Suprapubic skin (tissue), 3 donors: ENCODE results near the gene DSCAM.

Experiments
- POLR2A ChIP-seq, 2 donors: fragments of 450-650 bp; IDR thresholded peaks; one replicate each; pipeline ENCODE4 v1.6.1; 2017; ENCODE audit warnings: antibody characterized with exemption in 2 of 2, mild to moderate bottlenecking in 2 of 2, moderate library complexity in 2 of 2
- TF ChIP-seq, protein P1 (sequence below), 2 donors: fragments of 200-600 bp in 1 of 2; fragments of 450-650 bp in 1 of 2; sonication (generic) in 1 of 2; IDR thresholded peaks; one replicate each; pipeline ENCODE4 v1.5.1; 2016 to 2019; ENCODE audit warnings: antibody characterized with exemption in 2 of 2, mild to moderate bottlenecking in 1 of 2, moderate library complexity in 1 of 2

DNA sequence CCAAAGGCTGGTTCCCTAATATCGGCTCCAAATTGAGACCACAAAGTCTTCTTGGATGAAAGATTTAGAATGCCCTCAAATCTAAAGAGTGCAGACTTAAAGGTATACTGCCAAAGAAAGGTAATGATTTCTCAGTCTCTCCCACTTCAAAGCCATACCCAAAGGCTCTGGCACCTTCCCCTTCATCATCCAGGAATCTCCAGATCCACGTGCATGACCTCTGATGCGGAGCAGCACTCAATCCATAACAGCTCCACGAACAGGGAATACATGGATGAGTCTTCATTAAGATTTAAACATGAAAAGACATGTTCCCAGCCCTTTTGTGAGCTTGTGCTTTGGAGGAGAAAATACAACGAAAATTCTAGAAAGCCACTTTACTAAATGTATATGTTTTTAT is 453.9 kb downstream of the DSCAM start:
- TF ChIP-seq, protein P1, sequence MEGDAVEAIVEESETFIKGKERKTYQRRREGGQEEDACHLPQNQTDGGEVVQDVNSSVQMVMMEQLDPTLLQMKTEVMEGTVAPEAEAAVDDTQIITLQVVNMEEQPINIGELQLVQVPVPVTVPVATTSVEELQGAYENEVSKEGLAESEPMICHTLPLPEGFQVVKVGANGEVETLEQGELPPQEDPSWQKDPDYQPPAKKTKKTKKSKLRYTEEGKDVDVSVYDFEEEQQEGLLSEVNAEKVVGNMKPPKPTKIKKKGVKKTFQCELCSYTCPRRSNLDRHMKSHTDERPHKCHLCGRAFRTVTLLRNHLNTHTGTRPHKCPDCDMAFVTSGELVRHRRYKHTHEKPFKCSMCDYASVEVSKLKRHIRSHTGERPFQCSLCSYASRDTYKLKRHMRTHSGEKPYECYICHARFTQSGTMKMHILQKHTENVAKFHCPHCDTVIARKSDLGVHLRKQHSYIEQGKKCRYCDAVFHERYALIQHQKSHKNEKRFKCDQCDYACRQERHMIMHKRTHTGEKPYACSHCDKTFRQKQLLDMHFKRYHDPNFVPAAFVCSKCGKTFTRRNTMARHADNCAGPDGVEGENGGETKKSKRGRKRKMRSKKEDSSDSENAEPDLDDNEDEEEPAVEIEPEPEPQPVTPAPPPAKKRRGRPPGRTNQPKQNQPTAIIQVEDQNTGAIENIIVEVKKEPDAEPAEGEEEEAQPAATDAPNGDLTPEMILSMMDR (IDR thresholded peaks at IDR 0.05), result no peak
- TF ChIP-seq POLR2A (IDR thresholded peaks at IDR 0.05), result no peak
